ENCODE results near the gene CD82.

GRCh38 chr11:44572436-44572835 is 7.0 kb downstream of the CD82 start:
- no peak for TF ChIP-seq ZFP30 (CRISPR knock-in tag; IDR thresholded peaks at IDR 0.05)
- no peak for TF ChIP-seq PATZ1 (CRISPR knock-in tag; IDR thresholded peaks at IDR 0.05; ENCODE audit: borderline replicate concordance)
- TF ChIP-seq CSDC2 (CRISPR knock-in tag; IDR thresholded peaks at IDR 0.05) = no peak
- TF ChIP-seq ESRRG (CRISPR knock-in tag; IDR thresholded peaks at IDR 0.05) = no peak

Data from SK-N-SH treated with all-trans-retinoic acid at 6 μM for 48 hours (cell line).